RWPE2 (cell line): ENCODE results near the gene MAP4K2.
A peak's percentile ranks its signal among the peaks of the same experiment; 100 is the strongest.

Experiments
- ATAC-seq: fragments of 200-7000 bp; cut with Tn5 transposase; 3 replicates; pipeline ENCODE4 v1.9.1; 2021; ENCODE audit warnings: low read depth
- DNase-seq: peaks from one replicate; pipeline ENCODE4 v3.0.0-alpha.2; 2020; ENCODE audit warnings: low spot score
- H3K27ac ChIP-seq: fragments of 450-650 bp; 2 replicates; pipeline ENCODE4 v1.5.1; 2017; ENCODE audit warnings: mild to moderate bottlenecking; ENCODE audit not compliant: poor library complexity, severe bottlenecking
- H3K27me3 ChIP-seq: fragments of 250-450 bp; sonication (Bioruptor Pico); 2 replicates; pipeline ENCODE4 v1.5.1; 2021; ENCODE audit warnings: mild to moderate bottlenecking, moderate library complexity; ENCODE audit not compliant: insufficient read depth, poor library complexity, severe bottlenecking
- H3K36me3 ChIP-seq: fragments of 250-450 bp; sonication (Bioruptor Pico); 2 replicates; pipeline ENCODE4 v1.5.1; 2020; ENCODE audit warnings: low read depth, mild to moderate bottlenecking, moderate library complexity
- H3K4me1 ChIP-seq: fragments of 250-450 bp; sonication (Bioruptor Pico); 2 replicates; pipeline ENCODE4 v1.5.1; 2021; ENCODE audit warnings: mild to moderate bottlenecking, moderate library complexity; ENCODE audit not compliant: insufficient read depth, poor library complexity, severe bottlenecking
- H3K4me3 ChIP-seq: fragments of 250-450 bp; sonication (Bioruptor Pico); 2 replicates; pipeline ENCODE4 v1.5.1; 2021; ENCODE audit warnings: mild to moderate bottlenecking, moderate library complexity; ENCODE audit not compliant: severe bottlenecking
- H3K9me3 ChIP-seq: fragments of 250-450 bp; sonication (Bioruptor Pico); 2 replicates; pipeline ENCODE4 v1.5.1; 2021; ENCODE audit warnings: mild to moderate bottlenecking, moderate library complexity; ENCODE audit not compliant: severe bottlenecking
- CTCF ChIP-seq: fragments of 450-650 bp; IDR thresholded peaks from one replicate; pipeline ENCODE4 v1.5.1; 2017; ENCODE audit warnings: mild to moderate bottlenecking, moderate library complexity; ENCODE audit not compliant: poor library complexity, severe bottlenecking

The MAP4K2 gene

GRCh38 chr11:64829536-64830251 lies 26.7 kb upstream of the MAP4K2 start:
- Histone ChIP-seq H3K27me3 (no peaks in the 10 kb centered on the region), H3K4me3 (no peak overlapping the region), H3K27ac (no peak overlapping the region), H3K36me3 (peaks cover 91% of the 10 kb centered on the region), H3K4me1 (no peaks in the 10 kb centered on the region), H3K9me3 (no peaks in the 10 kb centered on the region)
- TF ChIP-seq CTCF = no peak
- DNase-seq (peak; percentile 63), ATAC-seq (no peak)

- H3K27me3 ChIP-seq = no peaks in the 10 kb centered on the region
- no peaks in the 10 kb centered on the region for H3K9me3 ChIP-seq
- no peak overlapping the region for H3K27ac ChIP-seq
- no peak for TF ChIP-seq CTCF
- peaks cover 70% of the 10 kb centered on the region for H3K36me3 ChIP-seq
- ATAC-seq (no peak), DNase-seq (no peak)
- no peaks in the 10 kb centered on the region for H3K4me1 ChIP-seq
- no peak overlapping the region for H3K4me3 ChIP-seq
Observed at GRCh38 chr11:64827451-64827839, 24.4 kb upstream of the MAP4K2 start.

DNA sequence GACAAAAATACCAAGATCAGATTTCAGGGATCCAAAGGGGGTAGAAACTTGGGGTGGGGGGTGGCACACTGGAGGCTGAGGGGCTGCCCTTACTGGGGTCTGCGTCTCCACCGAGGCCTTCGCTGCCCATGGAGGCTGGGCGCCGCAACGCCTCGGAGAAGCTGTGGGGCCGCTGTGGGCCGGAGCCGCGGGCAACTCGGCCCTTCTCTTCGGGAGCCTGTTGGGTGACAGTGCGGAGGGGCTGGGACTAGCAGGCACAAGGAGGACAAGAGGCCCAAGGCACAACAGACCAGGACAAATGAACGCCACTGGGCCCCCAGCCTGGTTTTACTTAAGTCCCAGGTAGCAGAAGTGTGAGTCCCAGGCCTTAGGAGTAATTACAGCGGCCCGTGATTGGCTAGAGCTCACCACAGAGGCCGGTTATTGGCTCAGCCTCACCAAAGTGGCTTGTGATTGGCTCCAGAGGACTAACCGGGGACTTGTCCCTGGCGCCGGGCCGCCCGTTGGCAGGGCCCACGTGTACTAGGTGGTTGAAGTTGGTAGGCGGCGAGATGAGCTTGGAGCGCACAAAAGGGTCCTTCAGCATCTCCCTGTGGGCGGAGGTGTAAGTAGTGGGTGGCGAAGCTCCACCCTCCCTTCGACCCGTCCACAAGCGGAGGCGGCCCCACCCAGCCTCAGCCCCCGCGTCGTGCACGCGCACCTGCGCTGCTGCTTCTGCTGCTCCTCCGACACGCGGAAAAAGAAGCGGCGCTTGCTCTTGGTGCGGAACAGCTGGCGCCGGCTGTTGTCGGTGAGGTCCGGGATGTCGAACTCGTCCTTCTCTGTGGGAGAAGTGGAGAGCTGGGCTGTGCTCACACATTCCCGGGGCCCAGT lies 23.8 kb upstream of the MAP4K2 start:
- no peak for TF ChIP-seq CTCF
- H3K36me3 ChIP-seq = peaks cover 64% of the 10 kb centered on the region
- no peak for DNase-seq
- H3K4me1 ChIP-seq = no peaks in the 10 kb centered on the region
- no peak overlapping the region for H3K4me3 ChIP-seq
- no peak overlapping the region for H3K27ac ChIP-seq
- no peaks in the 10 kb centered on the region for H3K27me3 ChIP-seq
- ATAC-seq = no peak
- no peaks in the 10 kb centered on the region for H3K9me3 ChIP-seq

DNA sequence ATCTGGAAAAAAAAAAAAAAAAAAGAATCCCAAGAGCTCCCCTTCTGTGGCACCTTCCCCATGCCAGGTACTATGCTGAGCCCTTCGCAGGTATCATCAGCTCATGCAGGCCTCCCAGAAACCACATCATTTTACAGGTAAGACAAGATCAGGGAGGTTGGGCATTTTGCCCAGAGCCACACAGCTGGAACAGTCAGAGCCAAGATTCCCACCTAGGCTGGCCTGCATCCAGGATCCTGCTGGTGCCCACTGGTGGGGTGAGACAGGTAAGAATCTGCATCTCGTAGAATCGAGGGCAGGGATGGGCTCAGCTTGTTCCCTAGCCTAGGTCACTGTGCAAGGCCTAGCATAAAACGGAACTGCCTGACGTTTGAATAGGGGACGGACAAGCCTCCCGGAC lies 23.0 kb upstream of the MAP4K2 start:
- Histone ChIP-seq H3K4me3 (no peak overlapping the region), H3K4me1 (no peaks in the 10 kb centered on the region), H3K36me3 (peaks cover 57% of the 10 kb centered on the region), H3K27me3 (no peaks in the 10 kb centered on the region), H3K27ac (no peak overlapping the region), H3K9me3 (no peaks in the 10 kb centered on the region)
- DNase-seq (no peak), ATAC-seq (no peak)
- no peak for TF ChIP-seq CTCF
